HG03280 (cell line): Measurements from ENCODE around the gene DNMT3B.

Experiments used
- ATAC-seq: cut with Tn5 transposase; IDR thresholded peaks from one replicate; pipeline ENCODE4 v1.9.1; 2021; ENCODE audit warnings: mild to moderate bottlenecking, moderate library complexity; ENCODE audit not compliant: unreplicated experiment

DNMT3B gene

GRCh38 chr20:32849577-32849976 is 87.4 kb downstream of the DNMT3B start:
- ATAC-seq, result no peak

GRCh38 chr20:32855387-32855786 is 93.2 kb downstream of the DNMT3B start:
- ATAC-seq, result no peak

- ATAC-seq, result no peak
Observed at GRCh38 chr20:32858189-32858588, 96.0 kb downstream of the DNMT3B start.
